Epithelial cell of proximal tubule (primary cell): ENCODE results near the gene SCN4A. TPM values are rescaled to one million over a fixed set of nuclear protein-coding genes. Genes with fewer than 3 reads are reported as not detected.

Source experiments
- DNase-seq: peaks from one replicate; pipeline ENCODE4 v3.0.0-alpha.2; 2011; ENCODE audit warnings: low read depth
- H3K4me3 ChIP-seq: 2 replicates; pipeline ENCODE4 v1.5.1; 2011; ENCODE audit warnings: low read depth, mild to moderate bottlenecking, low read length
- total RNA-seq: library from RNA; depleted of rRNA; stranded (reverse); fragments of >200 nt; gene quantifications from 2 replicates; pipeline ENCODE4 v1.2.3, GENCODE V29; 2015
- TF ChIP-seq, protein P1 (sequence below): conservative IDR thresholded peaks from 2 replicates; pipeline ENCODE4 v1.5.1; 2012; ENCODE audit warnings: low read depth, mild to moderate bottlenecking, low read length

The SCN4A gene
- total RNA-seq, 1 donor from 2014 or later = not detected

DNA sequence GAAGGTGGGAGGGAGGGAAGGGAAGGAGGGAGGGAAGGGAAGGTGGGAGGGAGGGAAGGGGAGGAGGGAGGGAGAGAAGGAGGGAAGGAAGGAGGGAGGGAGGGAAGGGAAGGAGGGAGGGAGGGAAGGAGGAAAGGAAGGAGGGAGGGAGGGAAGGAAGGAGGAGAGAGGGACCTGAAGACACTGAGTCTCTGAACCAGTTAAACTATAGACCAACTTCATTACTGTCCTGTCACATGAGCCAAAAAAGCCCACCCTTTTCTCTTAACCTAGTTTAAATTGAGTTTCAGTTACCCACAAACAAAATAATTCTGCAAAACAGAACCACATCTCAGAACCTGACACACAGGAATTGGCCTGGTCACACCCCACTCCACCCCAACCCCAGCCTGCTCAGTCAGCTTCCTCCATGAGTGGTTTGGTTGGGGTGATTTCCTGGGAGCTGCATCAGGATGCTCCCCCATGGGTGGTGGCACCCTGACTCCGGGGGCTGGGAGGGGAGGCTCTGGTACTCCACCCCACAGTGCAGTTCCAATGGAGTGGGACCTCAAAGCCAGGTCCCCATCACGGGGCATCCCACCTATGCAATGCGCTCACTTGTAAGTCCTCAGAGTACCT, 20.8 kb upstream of the SCN4A start:
- no peak for DNase-seq
- TF ChIP-seq, protein P1, sequence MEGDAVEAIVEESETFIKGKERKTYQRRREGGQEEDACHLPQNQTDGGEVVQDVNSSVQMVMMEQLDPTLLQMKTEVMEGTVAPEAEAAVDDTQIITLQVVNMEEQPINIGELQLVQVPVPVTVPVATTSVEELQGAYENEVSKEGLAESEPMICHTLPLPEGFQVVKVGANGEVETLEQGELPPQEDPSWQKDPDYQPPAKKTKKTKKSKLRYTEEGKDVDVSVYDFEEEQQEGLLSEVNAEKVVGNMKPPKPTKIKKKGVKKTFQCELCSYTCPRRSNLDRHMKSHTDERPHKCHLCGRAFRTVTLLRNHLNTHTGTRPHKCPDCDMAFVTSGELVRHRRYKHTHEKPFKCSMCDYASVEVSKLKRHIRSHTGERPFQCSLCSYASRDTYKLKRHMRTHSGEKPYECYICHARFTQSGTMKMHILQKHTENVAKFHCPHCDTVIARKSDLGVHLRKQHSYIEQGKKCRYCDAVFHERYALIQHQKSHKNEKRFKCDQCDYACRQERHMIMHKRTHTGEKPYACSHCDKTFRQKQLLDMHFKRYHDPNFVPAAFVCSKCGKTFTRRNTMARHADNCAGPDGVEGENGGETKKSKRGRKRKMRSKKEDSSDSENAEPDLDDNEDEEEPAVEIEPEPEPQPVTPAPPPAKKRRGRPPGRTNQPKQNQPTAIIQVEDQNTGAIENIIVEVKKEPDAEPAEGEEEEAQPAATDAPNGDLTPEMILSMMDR = no peak
- H3K4me3 ChIP-seq = no peak overlapping the region

DNA sequence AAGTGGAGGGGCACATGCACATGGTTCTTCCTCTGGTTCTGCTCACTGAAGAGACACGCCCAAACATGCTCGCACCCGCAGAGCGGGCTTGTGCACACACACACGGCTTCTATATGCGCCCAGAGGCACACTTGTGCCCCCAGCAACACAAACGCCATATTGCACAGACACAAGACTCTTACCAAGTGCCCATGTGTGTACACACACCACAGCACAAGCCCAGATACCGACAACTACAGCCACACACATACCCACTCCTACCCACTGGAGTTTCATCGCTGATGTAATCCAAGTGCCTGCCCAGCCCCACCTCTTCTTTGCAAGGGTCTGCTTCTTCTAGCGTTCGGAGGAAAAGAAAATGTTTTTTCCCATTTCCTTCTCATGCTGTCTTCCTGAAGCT, 18.9 kb upstream of the SCN4A start:
- no peak for DNase-seq
- TF ChIP-seq, protein P1 = no peak
- no peak overlapping the region for H3K4me3 ChIP-seq

DNA sequence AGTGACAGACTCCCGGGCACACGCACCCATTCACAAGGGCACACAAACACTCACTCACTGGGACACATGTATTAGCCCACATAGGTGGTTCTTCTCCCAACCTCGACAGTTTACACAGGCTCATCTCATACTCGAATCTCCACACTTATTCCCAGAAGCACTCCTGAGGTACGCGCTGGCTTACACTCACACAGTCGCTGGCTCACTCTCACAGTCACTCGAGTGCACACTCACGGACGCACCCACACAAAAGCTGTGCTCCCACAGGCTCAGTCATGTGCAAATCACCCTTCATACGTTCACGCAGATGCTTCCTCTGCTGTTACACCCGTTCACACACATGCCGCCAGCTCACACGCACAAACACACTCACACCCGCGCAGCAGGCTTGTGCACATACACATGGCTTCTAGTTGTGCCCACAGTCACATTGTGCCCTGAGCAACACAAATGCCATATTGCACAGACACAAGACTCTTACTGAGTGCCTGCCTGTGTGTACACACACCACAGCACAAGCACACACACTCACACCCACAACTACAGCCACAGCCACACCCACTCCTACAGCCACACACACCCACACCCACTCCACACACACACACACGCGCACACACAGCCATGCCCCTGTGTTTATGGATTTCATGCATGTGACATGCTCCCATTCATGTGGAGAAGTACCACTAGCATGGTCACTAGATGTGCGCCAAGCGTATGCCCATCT, 17.1 kb upstream of the SCN4A start:
- TF ChIP-seq, protein P1 = no peak
- H3K4me3 ChIP-seq = no peak overlapping the region
- no peak for DNase-seq

DNA sequence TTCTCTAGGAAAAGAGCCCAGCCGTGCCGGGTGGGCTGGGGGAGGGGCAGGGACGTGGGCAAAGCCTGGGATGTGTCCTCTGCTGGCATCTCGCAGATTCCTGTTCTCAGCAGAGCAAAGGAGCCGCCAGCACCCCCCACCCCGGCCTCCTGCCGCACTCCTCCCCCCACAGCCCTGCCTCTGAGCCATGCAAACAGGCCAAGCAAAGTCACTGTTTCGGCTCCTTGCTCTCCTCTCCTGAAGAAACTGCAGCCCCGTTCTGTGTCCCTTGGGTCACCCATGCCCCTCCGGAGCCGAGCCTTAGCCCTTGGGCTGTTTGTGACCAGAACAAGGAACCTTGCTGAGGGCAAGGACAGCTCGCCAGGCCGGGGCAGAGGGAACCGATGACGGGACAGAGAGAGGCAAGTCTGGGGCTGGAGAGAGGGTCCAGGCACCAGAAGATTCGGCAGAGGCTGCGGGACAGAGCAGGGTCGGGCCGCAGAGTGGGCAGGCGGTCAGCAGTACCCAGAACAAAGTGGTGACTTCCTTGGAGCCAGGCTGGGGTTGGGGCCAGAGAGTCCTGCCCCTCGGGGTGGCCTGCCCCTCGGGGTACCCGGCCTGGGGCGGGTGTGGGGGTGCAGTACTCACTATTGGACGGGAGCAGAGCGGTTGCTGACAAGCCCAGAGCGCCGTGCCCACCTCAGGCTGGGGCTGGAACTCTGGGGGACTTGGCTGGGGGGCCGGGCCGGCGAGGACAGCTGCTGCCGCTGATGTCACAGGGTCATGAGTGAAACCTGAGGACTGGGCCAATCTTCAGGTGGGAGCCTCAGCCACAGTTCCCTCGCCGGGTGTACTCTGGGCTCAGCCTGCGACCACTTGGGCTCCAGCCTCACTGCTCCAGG, 16.3 kb upstream of the SCN4A start:
- no peak for DNase-seq
- TF ChIP-seq, protein P1 = no peak
- no peak overlapping the region for H3K4me3 ChIP-seq

DNA sequence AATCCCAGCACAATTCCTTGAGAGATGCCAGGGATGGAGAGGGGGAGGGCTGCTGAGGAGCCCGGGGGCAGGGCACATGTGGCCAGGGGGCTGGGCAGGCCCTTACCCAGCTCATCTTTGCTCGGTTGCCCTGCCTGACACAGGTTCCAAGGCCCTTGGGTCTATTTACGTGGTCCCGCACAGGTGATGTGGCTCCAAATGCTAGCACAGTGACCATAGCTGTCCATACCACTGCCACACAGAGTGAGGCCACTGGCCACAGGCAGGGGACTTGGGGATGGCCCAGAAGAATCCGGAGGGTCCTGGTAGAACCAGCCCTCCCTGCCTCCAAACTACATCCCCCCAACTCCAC, 15.4 kb upstream of the SCN4A start:
- TF ChIP-seq, protein P1 = no peak

DNA sequence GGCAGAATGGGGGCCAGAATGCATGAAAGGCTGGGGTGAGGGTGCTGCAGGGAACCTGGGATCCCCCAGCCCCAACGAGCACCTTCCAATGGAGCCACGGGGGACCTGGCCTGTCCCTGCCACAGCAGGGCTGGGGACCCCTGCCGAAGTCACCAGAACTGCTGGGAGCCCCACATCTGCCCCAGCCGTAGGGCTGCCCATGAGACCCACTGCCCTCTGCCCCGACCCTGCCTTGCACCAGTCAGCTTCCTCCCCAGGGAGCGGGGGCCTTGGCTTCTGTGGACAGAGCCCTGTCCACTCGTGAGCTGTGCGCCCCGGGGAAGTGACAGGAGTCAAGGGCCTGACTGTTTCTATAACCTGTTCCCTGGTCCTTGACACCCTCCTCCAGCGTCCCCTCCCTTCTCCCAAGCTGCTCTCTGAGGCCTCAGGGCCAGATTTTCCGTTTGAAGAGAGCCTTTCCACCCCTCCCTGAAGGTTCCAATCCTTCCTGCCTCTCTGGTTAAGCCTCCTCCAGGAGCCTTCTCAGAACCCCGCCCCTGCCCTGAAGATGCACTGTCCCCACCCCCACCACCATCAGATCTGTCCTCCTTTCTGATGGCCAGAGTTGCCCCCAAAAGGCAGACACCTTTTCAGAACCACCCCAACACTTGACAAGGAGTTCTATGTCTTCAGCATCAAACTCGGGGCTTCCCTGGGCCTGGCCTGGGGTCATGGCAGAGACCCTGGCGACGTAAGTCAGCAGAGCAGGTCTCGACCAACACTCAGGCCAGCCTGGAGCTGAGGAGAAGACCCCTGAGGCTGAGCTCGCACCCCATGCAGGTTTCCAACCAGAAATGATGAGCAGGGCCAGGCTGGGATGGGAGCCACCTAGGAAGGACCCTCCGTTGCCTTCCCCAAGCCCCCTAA, 14.8 kb upstream of the SCN4A start:
- TF ChIP-seq, protein P1 = no peak
- DNase-seq = no peak

More for the DNA sequence above, 15.4 kb upstream of the SCN4A start:
- H3K4me3 ChIP-seq = no peak overlapping the region
- DNase-seq = no peak

More for the DNA sequence above, 14.8 kb upstream of the SCN4A start:
- H3K4me3 ChIP-seq = no peak overlapping the region
